ENCODE data around the gene ANKRD13B.
A peak's percentile ranks its signal among the peaks of the same experiment; 100 is the strongest.

The ANKRD13B gene

DNA sequence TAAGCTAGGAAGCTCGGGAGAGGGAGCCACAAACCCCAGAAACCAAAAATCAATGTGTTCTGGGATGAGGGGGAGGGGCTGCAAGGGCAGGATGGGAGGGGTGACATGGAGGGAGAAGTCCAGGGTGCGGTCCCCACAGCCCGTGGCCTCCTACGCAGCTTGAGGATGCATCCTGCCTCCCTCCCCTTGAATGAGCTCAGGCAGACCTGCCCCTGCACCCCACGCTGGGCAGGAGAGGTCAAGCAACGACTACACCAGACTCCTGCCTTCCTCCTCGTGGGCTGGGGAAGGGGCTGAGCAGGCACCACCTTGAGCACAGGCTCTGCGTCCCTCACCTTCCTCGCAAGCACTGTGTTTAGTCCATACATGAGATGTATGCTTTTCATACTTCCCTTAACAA is 3.9 kb downstream of the ANKRD13B start:
- no peak for DNase-seq

DNA sequence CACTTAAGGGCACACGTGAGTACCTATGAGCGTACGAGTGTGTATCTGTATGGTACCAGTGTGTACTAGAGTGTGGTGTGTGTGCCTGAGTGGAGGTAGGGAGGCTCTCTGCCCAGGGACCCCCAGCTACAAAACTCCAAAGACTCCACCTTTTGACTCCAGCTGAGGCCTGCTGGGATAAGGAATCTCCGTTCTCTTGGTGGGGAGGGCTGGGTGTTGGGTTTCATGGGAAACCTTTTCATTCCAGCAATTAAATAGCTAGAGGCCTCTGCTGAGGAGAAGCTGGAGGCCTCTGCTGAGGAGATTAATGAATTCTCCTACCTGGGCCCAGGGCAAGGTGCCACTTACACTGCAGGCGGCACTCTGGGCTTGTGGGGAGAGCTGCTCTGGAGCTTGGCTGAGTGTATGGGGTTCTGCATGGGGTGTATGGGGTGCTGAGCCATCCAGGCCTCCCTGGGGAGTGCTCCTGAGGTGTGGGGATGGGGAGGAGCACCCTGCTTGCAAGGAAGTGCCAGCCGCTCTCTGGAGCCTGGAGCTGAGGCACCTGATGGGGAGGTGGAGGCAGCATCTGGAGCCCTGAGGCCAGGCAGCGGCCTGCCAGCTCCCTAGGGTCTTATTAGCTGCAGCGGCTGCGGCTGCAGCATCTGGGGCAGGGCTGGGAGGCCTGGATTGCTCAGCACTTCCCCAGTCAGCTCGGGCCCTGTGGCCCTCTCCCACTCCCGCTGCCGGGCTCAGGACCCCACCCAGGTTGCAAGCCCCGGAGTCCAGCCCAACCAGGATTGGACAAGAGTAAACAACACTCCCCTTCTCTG is 4.6 kb downstream of the ANKRD13B start:
- DNase-seq = peak; percentile 13

DNA sequence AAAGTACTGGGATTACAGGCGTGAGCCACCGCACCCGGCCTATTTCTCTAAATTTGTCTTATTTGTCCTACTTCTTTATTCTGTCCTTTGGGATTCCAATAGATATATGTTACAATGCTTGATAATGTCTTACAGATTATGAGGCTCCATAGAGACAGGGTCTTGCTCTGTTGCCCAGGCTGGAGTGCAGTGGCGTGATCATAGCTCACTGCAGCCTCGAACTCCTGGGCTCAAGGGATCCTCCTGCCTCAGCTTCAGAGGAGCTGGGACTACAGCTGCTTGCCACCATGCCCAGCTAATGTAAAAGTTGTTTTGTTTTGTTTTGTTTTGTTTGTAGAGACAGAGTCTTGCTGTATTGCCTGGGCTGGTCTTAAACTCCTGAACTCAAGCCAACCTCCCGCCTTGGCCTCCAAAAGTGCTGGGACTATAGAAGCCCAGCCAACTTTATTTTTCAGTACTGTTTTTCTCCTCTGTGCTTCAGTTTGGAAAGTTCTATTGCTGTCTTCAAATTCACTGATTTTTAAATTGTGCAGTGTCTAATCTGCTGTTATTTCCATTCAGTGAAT is 10.3 kb downstream of the ANKRD13B start:
- DNase-seq = no peak

- no peak for DNase-seq
Observed at GRCh38 chr17:29607557-29608195, 14.7 kb downstream of the ANKRD13B start.

DNA sequence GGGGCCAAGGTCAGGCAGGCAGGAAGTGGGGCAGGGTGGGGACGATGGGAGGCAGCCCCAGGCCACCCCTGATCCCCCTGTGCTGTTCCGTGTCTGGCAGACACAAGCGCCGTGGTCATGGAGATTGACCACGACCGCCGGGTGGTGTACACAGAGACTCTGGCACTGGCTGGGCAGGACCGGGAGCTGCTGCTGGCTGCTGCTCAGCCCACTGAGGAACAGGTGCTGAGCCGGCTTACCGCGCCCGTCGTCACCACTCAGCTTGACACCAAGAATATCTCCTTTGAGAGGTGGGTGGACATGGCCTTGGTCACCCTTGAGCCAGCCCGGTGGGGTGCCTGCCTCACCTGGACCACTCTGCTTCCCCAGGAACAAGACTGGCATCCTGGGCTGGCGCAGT is 16.1 kb downstream of the ANKRD13B start:
- DNase-seq = no peak

DNA sequence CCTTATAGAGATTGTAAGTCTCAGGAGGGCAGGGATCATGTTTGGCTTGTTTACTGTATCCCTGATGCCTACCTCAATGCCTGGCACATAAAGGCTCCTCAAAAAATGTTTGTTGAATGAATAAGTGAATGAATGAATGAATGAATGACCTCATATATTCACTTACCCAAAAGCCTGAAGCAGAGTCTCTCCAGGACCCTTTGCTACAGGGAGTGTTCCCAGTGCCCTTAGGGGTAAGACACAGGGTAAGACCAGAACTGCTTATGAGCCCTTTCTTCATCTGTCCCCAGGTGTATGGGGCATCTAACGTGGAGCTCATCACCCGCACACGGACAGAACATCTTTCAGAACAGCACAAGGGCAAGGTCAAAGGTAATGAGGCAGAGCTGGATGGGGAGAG is 17.5 kb downstream of the ANKRD13B start:
- DNase-seq = no peak

GRCh38 chr17:29611351-29612093 is 18.6 kb downstream of the ANKRD13B start:
- no peak for DNase-seq

DNA sequence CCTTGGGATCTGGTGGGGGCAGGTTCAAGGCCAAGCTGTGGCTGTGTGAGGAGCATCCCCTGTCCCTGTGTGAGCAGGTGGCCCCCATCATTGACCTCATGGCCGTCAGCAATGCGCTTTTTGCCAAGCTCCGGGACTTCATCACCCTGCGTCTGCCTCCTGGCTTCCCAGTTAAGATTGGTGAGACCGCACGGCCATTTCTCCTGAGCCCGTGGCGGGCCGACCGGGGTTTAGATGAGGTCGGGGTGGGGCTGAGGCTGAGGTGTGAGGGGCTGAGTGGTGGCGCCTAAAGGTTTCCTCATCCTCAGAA is 19.1 kb downstream of the ANKRD13B start:
- no peak for DNase-seq

GRCh38 chr17:29612404-29613280 is 19.7 kb downstream of the ANKRD13B start:
- DNase-seq = no peak

GRCh38 chr17:29613352-29613837 is 20.5 kb downstream of the ANKRD13B start:
- no peak for DNase-seq

- DNase-seq = no peak
Observed at GRCh38 chr17:29613856-29614255, 20.9 kb downstream of the ANKRD13B start.

DNA sequence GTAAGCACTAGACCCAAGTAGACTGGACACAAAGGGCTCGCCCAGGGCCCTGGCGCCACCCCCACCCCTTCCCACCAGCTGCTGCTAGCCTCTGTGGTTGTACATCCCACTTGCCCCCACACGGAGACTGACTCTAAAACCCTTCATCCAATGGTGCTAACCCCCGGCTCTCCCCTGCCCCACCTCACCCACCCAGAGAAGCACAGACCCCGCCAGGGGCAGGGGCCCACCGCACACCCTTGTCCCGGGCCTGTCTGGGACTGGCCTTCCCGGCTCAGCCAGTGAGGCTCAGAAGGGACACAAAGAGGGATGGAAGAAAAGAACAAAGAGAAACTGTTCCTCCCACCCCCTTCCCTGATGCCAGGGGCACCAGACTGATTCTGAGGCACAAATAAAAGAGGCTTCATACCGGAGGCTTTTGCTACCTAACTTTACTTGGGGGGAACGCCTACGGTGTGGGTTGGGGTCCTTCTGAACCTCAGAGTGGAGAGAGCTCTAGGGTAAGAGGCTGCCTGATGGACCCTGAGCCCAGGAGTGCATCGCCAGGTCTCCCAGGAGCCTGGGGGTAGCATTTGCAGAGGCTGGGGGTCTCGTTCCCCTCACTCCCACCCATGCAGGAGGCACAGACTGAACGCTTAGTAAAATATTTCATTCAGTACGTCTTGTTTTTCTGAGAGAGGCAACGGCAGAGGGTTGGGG is 21.6 kb downstream of the ANKRD13B start:
- no peak for DNase-seq

DNA sequence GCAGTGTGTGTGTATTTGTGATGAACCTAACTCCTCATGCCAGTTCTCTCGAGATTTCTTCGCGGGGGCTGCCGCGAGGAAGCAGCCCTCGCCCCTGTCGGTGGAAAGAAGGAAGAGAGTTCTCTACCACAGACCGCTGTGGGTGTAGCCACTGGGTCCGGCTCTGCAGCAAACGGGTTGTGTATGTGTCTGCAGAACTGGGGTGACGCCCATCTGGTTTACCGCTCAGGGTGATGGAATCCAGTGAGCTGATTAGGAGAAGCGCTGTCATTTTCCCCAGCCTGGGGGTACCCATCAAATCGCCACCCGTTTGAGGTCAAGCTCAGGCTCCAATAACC is 22.1 kb downstream of the ANKRD13B start:
- DNase-seq = no peak

- peak; percentile 72 for DNase-seq
Observed at GRCh38 chr17:29615492-29616299, 22.8 kb downstream of the ANKRD13B start.

DNA sequence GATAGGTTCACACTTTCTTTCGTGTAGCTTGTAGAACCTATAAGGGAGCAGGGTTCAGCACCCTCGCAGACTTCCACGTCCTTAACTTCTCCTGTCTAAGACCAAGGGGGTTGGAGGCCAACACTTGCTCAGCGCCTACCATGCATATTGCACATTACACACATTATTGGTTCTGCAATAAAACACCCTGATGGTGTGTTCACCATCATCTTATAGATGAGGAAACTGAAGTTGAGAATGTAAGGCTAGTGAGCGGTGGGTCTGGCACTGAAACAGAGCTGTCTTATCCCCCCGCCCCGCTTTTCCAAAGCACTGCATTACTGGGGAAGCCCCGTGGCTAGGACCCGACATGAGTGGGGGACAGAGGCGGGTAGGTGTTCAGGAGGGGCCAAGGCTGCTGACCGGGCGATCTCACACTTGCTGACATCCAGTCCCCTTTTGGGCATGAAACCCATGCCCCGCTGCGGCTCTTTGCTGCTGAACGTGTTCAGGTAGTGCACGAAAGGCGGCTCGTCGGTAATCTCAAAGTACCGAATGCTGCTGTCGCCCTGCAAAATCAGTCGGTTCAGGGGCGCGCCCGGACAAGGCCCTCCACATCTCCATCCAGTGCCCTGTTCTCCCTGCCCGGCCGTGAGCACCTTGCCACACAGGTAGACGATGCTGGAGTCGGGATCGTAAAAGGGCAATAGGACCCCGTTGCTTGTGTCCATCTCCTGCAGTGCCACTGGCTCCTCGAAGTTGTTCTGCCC is 23.5 kb downstream of the ANKRD13B start:
- peak; percentile 14 for DNase-seq

- peak; percentile 94 for DNase-seq
Observed at GRCh38 chr17:29617125-29617480, 24.2 kb downstream of the ANKRD13B start.

DNA sequence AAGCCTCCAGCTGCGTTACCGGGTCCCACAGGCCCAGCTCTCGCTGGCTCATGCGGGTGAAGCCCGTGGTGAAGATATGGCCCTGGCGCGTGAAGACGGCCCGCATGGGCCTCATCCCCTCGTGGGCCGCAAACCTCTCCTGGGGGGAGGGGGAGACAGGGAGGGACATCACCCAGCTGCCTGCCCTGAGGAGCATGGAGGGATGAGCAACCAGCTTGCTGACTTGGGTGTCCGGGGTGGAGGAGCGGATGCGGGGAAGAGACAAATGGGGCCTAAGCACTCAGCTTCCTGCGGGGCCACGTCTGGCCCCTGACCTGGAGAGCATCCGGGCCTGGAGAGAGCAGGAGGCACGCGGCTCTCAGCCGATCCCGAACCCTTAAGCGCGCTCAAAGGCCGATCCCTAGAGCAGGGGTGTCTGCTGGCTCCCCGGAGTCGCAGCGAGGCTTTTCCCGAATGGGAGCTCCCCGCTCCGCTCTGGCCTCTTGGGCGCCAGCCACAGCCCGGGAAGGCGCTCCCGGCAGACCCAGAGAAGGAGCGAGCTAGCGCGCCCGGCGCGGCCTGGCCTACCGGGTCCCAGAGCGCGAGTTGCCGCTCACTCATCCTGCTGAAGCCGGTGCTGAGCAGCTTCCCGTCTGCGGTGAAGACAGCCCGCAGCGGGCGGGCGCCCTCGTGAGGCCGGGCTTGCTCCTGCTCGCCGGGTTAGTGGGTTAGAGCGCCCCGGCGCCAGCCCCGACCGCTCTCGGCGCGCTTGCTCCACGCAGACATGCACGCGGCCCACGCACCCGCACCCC is 24.7 kb downstream of the ANKRD13B start:
- peak; percentile 70 for DNase-seq

- DNase-seq = no peak
Observed at GRCh38 chr17:29618272-29619065, 25.5 kb downstream of the ANKRD13B start.

- DNase-seq = peak; percentile 47
Observed at GRCh38 chr17:29619251-29619650, 26.3 kb downstream of the ANKRD13B start.
